OCI-LY3 (cell line): ENCODE results near the gene ENTPD5.

ENCODE experiments used
- CTCF ChIP-seq: fragments of 200-600, 300-600 bp; sonication (generic); IDR thresholded peaks from 2 replicates; pipeline ENCODE4 v1.5.1; 2014; ENCODE audit warnings: antibody characterized with exemption, low read length, low read depth
- EZH2phosphoT487 ChIP-seq: fragments of 200-600 bp; shearing (Covaris generic); IDR thresholded peaks from 2 replicates; pipeline ENCODE4 v1.6.1; 2018; ENCODE audit warnings: antibody characterized with exemption, mixed run types, low read depth

GRCh38 chr14:73998726-73999125 lies 20.4 kb downstream of the ENTPD5 start:
- TF ChIP-seq CTCF (no peak), EZH2phosphoT487 (no peak)
